GM20000 (cell line): Measurements from ENCODE around the gene MIPOL1.
"Not testable (repeated sequence)": the region's sequence is repeated elsewhere in the genome, so short reads cannot be mapped to it uniquely, and the experiment has no call there.

Source experiments
- DNase-seq: peaks from one replicate; pipeline ENCODE4 v3.0.0; 2012; ENCODE audit warnings: low spot score
- TF ChIP-seq, protein P1 (sequence below): IDR thresholded peaks from 2 replicates; pipeline ENCODE4 v1.5.1; 2012; ENCODE audit warnings: mild to moderate bottlenecking, control low read depth; ENCODE audit errors: extremely low read depth, missing control alignments

Gene MIPOL1

GRCh38 chr14:37172936-37173614 is 24.7 kb upstream of the MIPOL1 start:
- no peak for DNase-seq
- TF ChIP-seq, protein P1, sequence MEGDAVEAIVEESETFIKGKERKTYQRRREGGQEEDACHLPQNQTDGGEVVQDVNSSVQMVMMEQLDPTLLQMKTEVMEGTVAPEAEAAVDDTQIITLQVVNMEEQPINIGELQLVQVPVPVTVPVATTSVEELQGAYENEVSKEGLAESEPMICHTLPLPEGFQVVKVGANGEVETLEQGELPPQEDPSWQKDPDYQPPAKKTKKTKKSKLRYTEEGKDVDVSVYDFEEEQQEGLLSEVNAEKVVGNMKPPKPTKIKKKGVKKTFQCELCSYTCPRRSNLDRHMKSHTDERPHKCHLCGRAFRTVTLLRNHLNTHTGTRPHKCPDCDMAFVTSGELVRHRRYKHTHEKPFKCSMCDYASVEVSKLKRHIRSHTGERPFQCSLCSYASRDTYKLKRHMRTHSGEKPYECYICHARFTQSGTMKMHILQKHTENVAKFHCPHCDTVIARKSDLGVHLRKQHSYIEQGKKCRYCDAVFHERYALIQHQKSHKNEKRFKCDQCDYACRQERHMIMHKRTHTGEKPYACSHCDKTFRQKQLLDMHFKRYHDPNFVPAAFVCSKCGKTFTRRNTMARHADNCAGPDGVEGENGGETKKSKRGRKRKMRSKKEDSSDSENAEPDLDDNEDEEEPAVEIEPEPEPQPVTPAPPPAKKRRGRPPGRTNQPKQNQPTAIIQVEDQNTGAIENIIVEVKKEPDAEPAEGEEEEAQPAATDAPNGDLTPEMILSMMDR, result no peak

DNA sequence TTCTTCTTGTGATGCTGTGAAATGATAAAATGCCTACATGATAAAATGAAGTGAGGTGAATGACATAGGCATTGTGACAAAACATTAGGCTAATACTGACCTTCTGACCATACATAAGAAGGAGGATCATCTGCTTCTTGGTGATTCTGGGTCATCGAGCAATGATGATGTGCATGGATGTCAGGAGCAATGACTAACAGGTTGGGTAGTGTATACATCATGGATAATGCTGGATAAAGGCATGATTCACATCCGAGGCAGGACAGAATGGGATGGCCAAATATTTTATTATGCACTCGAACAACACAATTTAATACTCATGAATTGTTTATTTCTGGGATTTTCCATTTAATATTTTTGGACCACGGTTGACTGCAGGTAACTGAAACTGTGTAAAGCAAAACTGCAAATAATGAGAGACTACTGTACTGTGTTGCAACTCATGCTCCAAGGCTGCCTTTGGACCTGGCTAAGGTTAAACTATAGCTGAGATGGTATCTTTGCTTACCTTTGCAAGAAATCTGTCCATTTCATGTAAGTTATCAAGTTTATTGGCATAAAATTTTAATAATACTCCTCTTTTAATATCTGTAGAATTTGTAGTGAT is 17.7 kb upstream of the MIPOL1 start:
- no peak for DNase-seq
- TF ChIP-seq, protein P1, result no peak

- DNase-seq, result not testable (repeated sequence)
Observed at GRCh38 chr14:37180886-37181285, 16.9 kb upstream of the MIPOL1 start.

- TF ChIP-seq, protein P1, result no peak
- DNase-seq, result no peak
Observed at GRCh38 chr14:37181441-37181840, 16.3 kb upstream of the MIPOL1 start.

DNA sequence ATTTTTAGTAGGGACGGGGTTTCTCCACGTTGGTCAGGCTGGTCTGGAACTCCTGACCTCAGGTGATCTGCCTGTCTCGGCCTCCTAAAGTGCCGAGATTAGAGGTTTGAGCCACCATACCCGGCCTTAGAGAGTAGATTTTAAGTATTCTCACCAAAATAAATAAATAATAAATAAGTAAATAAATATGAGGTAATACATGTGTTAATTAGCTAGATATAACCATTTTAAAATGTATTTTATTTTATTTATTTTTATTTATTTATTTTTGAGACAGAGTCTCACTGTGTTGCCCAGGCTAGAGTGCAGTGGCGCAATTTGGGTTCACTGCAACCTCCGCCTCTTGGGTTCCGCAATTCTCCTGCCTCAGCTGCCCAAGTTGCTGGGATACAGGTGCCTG is 13.2 kb upstream of the MIPOL1 start:
- DNase-seq, result not testable (repeated sequence)

DNA sequence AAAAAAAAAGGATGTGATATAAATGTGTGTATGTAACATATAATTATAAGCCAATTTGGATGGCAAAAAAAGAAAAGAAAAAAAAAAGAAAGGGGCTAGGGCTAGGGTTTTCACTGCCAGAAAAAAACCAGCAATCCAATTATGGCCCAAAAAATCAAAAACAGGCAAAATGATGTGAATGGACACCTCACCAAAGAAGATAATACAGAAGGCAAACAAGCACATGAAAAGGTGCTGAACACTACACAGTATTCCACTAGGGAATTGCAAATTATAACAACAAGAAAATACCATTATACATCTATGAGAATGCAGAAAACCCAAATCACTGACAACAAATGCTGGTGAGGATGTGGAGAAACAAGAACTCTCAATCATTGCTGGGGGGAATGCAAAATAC is 12.1 kb upstream of the MIPOL1 start:
- TF ChIP-seq, protein P1, result no peak
- DNase-seq, result no peak

GRCh38 chr14:37186865-37187264 is 10.9 kb upstream of the MIPOL1 start:
- TF ChIP-seq, protein P1, result no peak
- no peak for DNase-seq

DNA sequence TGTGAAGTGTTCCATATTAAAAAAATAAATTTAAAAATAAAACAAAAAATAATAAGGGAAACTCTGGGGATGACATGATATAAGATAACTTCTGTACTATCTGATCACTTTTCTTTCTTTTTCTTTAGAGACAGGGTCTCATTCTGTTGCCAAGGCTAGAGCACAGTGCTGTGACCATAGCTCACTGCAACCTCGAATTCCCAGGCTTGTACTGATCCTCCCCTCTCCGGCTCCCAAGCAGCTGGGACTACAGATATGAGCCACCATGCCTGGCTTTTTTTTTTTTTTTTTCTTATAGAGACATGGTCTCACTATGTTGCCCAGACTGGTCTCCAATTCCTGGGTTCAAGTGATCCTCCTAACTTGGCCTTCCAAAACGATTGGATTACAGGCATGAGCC is 10.4 kb upstream of the MIPOL1 start:
- DNase-seq, result no peak
- TF ChIP-seq, protein P1, result no peak

- not testable (repeated sequence) for DNase-seq
Observed at GRCh38 chr14:37187840-37188577, 9.7 kb upstream of the MIPOL1 start.

DNA sequence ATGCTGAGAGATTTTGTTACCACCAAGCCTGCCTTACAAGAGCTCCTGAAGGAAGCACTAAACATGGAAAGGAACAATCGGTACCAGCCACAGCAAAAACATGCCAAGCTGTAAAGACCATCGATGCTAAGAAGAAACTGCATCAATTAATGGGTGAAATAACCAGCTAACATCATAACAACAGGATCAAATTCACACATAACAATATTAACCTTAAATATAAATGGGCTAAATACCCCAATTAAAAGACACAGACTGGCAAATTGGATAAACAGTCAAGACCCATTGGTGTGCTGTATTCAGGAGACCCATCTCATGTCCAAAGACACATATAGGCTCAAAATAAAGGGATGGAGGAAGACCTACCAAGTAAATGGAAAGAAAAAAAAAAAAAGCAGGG is 8.0 kb upstream of the MIPOL1 start:
- not testable (repeated sequence) for DNase-seq
